ENCODE data around the gene VEZT.

VEZT gene

DNA sequence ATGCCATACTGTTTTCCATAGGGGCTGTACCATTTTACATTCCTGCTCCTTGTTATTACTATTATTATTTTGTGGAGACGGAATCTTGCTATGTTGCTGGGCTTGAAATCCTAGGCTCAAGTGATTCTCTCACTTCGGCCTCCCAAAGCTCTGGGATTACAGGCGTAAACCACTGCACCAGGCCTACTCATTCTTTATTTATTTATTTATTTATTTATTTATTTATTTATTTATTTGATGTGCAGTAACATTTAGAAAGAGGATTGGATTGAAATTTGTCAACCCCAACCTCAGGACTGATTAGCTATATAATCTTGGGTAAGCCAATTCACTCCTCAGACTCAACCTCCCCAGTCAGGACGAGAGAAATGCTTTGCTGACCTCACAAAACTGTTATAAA lies 107.9 kb downstream of the VEZT start:
- no peak for FAIRE-seq

DNA sequence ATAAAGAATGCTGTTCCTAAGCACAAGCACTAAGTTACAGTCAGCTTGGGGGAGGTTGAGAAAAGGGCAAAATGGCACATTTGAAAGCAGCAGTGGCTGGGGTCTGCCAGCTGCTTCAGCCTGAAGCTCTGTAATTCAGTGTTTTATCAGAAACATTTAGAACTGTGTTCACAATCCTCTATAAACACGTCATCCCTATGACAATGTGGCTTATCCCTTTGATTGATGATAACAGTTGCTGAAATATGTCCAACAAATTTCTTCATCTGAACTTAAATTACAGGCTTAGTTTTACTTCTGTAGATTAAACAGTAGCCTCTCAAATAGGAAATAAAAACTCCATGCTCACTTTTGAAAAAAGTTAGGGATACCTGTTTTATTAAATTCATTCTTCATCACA lies 108.8 kb downstream of the VEZT start:
- no peak for FAIRE-seq

DNA sequence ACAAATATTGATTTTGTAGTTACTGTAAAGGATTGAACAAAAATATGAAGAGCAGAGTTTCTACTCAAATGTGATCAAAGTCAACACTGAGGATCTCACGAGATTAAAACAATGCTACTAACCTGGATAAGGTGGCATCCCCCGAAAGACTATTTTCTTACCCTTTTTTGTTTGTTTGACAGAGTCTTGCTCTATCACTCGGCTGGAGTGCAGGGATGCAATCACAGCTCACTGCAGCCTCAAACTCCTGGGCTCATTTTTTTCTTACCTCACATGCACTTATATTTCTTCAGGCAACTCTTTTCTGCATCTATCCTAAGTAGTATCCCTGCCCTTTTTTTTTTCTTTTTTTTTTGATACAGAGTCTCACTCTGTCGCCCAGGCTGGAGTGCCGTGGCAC lies 109.2 kb downstream of the VEZT start:
- no peak for FAIRE-seq

DNA sequence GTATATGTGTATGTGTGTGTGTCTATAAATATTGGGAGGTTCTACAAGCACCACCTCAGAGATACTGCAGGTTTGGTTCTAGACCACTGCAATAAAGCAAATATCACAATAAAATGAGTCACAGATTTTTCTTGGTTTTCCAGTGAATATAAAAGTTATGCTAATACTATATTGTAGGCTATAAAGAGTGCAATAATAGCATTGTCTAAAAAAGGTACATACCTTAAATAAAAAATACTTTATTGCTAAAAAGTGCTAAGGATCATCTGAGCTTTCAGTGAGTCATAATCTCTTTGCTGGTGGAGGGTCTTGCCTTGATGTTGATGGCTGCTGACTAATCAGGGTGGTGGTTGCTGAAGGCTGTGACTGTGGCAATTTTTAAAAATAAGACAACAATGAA lies 111.1 kb downstream of the VEZT start:
- FAIRE-seq: no peak

DNA sequence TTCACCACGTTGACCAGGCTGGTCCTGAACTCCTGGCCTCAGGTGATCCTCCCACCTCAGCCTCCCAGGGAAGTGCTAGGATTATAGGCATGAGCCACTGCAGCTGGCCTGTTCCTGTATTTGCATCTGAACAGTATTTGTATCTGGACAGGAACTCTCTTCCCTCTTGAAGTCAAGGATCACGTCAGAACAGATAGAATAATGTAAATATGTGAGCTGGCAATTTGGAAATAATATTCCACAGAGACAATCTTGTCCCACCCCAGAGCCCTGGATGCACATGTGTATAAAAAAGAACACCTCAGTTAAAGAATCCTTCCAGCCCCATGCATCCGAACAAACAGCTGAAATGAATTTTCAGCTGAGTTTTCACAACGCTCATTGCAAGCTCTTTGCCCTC lies 118.3 kb downstream of the VEZT start:
- FAIRE-seq: no peak

DNA sequence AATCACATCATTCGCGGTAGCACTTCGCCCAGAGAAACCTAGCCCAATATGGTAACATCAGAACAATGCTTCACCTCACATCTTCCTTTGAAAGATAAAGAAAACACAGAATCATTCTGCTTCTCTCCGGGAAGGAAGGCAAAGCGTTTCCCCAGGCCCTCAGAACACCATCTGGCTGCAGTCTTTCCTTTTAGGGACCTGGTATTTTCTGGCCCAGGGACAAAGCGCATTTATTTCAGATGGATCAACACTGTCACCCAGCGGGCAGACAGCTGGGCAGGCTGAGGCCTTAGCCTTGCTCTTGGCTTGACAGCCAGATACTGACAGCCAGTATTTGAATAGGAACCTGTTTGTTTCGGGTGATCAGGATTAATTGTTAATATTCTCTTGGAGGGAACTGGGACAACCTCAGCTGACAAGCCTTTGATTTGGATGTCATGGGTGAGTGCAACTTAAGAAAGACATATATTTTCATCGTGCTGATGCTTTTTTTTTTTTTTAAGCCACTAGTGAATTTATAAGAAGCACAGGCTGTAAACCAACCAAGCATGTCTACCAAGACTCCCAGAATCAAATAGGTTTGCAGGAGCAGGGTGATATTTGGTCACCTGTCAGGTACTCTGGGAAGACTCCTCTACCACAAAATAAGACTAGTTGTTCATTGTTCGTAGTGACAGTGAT lies 118.9 kb downstream of the VEZT start:
- peak; percentile 75 for FAIRE-seq

DNA sequence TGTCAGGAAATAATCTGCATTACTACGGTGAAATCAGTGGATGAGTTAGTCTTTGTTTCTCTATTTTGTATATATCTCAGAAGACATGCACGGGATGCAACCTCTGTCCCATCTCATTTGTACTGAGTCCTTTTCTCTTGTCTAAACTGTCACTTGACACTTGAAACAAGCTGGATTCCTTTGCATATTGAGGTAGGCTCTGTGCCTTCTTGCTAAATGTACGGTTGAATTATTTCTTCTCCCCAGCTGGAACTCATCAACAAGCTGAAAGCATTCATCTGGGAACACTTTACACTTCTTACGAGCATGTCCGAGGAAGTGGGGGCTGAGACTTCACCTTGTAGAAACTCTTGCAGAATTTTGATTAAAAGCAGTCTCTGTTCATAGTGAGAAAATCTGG lies 119.5 kb downstream of the VEZT start:
- no peak for FAIRE-seq

DNA sequence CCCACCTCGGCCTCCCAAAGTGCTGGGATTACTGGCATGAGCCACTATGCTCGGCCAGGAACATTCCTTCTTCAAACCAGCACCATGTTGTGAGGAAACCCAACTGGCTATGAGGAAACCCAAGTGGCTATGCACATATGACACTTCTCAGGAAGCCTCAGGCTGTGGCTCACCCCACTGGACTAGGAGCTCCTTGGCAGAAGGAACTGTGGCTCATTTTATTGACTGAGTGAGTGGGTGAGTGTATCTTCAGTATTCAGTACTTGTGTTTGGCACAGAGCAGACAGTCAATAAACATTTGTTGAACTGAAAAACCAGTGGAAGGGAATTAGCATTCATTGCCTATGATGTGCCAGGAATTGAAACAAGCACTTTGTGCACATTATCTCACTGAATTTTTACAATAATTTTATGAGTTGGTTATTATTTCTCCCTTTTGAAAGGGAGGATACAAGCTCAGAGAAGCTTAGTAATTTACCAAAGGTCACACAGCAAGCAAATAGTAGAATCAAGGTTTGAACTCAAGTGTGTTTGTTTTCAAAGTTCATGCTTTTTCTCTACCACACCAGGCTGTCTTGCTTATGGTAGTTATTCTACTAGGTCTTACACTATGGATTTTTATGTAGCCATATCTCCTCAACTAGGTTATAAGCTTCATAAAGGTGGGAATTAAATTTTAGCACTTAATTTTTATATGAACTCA lies 121.6 kb downstream of the VEZT start:
- FAIRE-seq: no peak

DNA sequence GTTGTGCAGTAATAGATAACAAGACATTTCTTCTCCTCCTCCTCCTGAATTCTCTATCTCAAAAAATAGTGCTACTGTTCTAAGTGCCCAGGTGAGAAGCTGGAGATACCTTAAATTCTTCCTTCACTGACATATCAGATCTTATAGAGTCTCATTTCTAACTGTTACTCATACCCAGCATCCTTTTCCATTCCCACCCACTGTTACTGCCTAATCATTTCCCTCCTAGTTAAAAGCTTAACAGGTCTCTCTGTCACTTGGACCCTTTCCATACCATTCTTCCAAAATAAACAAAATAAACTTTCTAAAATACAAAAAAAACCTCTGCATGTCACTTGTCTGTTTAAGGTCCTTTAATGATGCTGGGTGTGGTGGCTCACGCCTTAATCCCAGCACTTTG lies 124.4 kb downstream of the VEZT start:
- FAIRE-seq: no peak

DNA sequence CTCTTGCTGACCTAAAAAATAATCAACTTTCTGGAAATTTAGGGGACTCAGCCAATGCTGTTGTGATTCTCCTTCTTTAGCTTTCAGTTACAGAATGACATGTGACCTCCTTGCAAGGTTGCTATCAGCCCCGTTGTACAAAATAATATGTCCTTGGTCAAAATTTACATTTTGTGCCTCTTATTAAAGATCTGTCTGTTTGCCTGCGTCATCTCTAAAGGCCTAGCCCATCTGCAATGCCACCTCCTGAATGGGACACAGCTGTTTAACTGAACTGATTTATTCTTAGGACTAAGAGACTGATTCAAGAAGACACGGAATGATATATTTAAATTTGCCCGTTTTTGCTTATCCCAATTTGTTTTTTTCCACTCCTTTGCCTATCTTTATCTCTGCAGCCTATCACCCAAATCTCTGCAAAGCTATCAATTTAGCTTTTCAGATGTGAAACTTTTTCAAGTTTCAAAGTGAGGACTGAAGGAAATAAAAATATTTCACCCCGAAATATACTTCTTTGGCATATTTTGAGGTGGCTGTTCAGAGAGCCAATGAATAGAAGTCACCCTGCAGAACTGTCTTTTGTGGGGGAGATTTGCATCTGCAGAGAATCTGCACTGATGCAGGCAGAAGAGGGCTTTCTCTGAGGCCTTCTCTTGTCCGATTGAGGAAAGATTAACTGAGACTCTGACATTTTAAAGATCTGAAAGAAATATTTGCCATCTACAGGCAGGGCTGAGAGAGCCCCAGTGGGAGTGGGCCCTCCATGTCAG lies 126.0 kb downstream of the VEZT start:
- FAIRE-seq: no peak

DNA sequence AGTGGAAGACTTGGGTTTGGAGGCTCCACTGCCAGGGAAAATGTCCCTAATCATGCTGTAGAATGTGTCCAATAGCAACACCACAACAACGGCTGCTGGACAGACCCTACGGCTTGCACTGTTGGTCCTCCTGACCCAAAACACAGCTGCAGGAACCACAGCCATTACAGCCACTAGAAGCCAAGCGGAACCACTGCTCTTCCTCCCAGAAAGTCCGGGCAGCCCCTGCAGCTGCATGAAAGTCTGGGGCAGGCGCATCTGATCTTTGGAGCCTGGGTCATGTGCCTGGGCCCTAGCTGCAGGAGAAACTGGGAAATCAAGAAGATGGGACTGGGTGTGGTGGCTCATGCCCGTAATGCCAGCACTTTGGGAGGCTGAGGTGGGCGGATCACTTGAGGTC lies 131.7 kb downstream of the VEZT start:
- no peak for FAIRE-seq

DNA sequence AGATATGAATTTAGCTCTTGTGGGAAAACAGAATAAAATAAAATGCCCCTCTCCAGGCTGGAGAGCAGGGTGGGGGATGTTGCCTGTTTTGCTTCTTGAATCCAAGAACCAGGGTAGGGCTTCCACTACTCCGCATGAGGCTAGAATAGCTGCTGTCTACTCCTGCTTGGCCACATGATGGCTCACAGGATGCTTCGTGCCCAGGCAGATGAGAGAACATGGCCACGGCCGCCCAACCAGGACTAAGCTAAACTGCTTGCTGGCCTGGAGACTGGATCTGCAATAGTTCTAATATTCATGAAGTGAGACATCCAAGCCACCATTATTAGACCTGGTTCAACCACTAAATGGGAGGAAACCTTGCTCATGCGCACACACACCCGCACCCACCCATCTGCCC lies 134.1 kb downstream of the VEZT start:
- FAIRE-seq: no peak

Measured in islet of Langerhans (tissue), 1 donor.